Panc1 (cell line): ENCODE results near the gene CTAGE1. TPM values are rescaled to one million over a fixed set of nuclear protein-coding genes. Genes with fewer than 3 reads are reported as not detected.

Experiments used
- ATAC-seq: fragments of 200-7000 bp; cut with Tn5 transposase; 2 replicates; pipeline ENCODE4 v1.9.1; 2020; ENCODE audit warnings: mild to moderate bottlenecking, moderate library complexity
- BruUV-seq: library from RNA; stranded (reverse); fragments of 400-500 nt; replicated peaks from 2 replicates; lab custom pipeline; 2021; lab: Mats Ljungman, UMichigan
- CTCF ChIA-PET: fragments of 300-600 bp; sonication (Branson Sonifier 250); formaldehyde crosslinking; loops from one replicate; lab custom pipeline; 2022; ENCODE audit warnings: antibody characterized with exemption; lab: Charles Lee
- POLR2A ChIA-PET: fragments of 300-600 bp; sonication (Branson Sonifier 250); formaldehyde crosslinking; loops from one replicate; lab custom pipeline; 2022; ENCODE audit warnings: antibody characterized with exemption; lab: Charles Lee
- DNase-seq: peaks from one replicate; pipeline ENCODE4 v3.0.0-alpha.2; 2010; ENCODE audit warnings: low read depth, low spot score
- H3K27ac ChIP-seq: 2 replicates; pipeline ENCODE4 v1.5.1; 2011; ENCODE audit warnings: mild to moderate bottlenecking, low read length, inconsistent platforms
- H3K27me3 ChIP-seq: fragments of 200-500 bp; sonication (Bioruptor generic); 2 replicates; pipeline ENCODE4 v1.6.0; 2014; ENCODE audit warnings: low read length, inconsistent platforms; ENCODE audit not compliant: control insufficient read depth, insufficient read depth
- H3K36me3 ChIP-seq: fragments of 200-500 bp; sonication (Bioruptor generic); 2 replicates; pipeline ENCODE4 v1.5.1; 2014; ENCODE audit warnings: inconsistent platforms, mild to moderate bottlenecking, low read length, moderate library complexity; ENCODE audit not compliant: control insufficient read depth, insufficient read depth
- H3K4me1 ChIP-seq: 2 replicates; pipeline ENCODE4 v1.5.1; 2011; ENCODE audit warnings: inconsistent platforms, mild to moderate bottlenecking, low read length, moderate library complexity; ENCODE audit not compliant: control insufficient read depth, insufficient read depth
- H3K4me3 ChIP-seq, 2 experiments: 2 replicates each; pipeline ENCODE4 v1.5.1; 2011 to 2012; ENCODE audit warnings: low read depth in 2 of 2, low read length in 2 of 2, mild to moderate bottlenecking in 2 of 2, inconsistent platforms in 1 of 2, moderate library complexity in 1 of 2
- H3K9me3 ChIP-seq: fragments of 200-500 bp; sonication (Bioruptor generic); 2 replicates; pipeline ENCODE4 v1.5.1; 2014; ENCODE audit warnings: low read depth, mild to moderate bottlenecking, inconsistent platforms, low read length, moderate library complexity; ENCODE audit not compliant: control insufficient read depth, insufficient read depth
- CTCF ChIP-seq: fragments of 450-650 bp; IDR thresholded peaks from 2 replicates; pipeline ENCODE4 v1.5.1; 2017; ENCODE audit warnings: mild to moderate bottlenecking
- POLR2AphosphoS5 ChIP-seq: IDR thresholded peaks from 2 replicates; pipeline ENCODE4 v1.6.1; 2012; ENCODE audit warnings: mild to moderate bottlenecking, low read depth, low read length, moderate library complexity
- REST ChIP-seq, 2 experiments: IDR thresholded peaks; 2 replicates each; pipeline ENCODE4 v1.6.1; 2011 to 2012; ENCODE audit warnings: low read depth in 2 of 2, control low read depth in 1 of 2, low read length in 1 of 2, mild to moderate bottlenecking in 1 of 2, moderate library complexity in 1 of 2; ENCODE audit not compliant: insufficient read depth in 1 of 2
- SIN3A ChIP-seq: IDR thresholded peaks from 2 replicates; pipeline ENCODE4 v1.6.1; 2012; ENCODE audit warnings: low read depth, mild to moderate bottlenecking, low read length, moderate library complexity, borderline replicate concordance; ENCODE audit not compliant: insufficient read depth
- TCF7L2 ChIP-seq: IDR thresholded peaks from 2 replicates; pipeline ENCODE4 v1.6.1; 2011; ENCODE audit warnings: mild to moderate bottlenecking, low read depth, low read length, inconsistent platforms
- in situ Hi-C: cut with HindIII; loops from 2 replicates; pipeline ENCODE4 v1.10.0; 2016; ENCODE audit warnings: low sequenced_read_pairs, low pct_unique_long_range_greater_than_20kb
- intact Hi-C: fragments of 100-400 bp; cut with micrococcal nuclease; formaldehyde crosslinking; loops from one replicate; pipeline ENCODE4 v1.10.0; 2022; ENCODE audit not compliant: unreplicated experiment
- total RNA-seq: library from RNA; stranded (reverse); gene quantifications from one replicate; pipeline ENCODE4 v1.2.1, GENCODE V29; 2021; ENCODE audit not compliant: unreplicated experiment

CTAGE1 gene
- total RNA-seq, 1 experiment from 2014 or later: not detected

DNA sequence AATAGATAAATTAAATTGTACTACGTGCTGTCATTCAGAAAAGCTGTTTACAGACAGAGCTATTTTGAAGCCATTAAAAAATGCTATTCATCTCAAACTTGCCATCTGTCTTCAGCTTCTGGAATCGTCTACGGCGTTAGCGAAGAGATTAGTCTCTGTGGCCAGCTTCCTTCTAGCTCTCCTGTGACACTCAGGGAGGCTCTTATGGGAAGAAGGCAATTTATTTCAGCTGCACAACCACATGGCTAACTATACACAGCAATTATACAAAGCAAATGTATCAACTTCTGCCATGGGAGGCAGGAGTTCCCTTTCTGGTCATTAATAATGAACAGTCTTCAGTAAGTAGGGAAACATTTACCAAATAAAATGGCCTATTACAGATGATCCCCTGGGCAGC is 6.3 kb downstream of the CTAGE1 start:
- TF ChIP-seq REST (IDR thresholded peaks at IDR 0.05; ENCODE audit: insufficient read depth in 1 of 2, low read depth in 2 of 2, low read length in 1 of 2) (no peak), POLR2AphosphoS5 (no peak), SIN3A (no peak), TCF7L2 (no peak), CTCF (no peak)
- in situ Hi-C loops: no loop called here
- ChIA-PET POLR2A (no interaction called here), CTCF (no interaction called here)
- Histone ChIP-seq H3K4me3 (no peak overlapping the region), H3K9me3 (no peaks in the 10 kb centered on the region), H3K4me1 (no peaks in the 10 kb centered on the region), H3K27ac (no peak overlapping the region), H3K27me3 (peaks cover 4% of the 10 kb centered on the region; the same call in 1 of the 2 replicates), H3K36me3 (no peaks in the 10 kb centered on the region)
- intact Hi-C loops: no loop called here
- ATAC-seq (no peak), DNase-seq (no peak)
- BruUV-seq: no TSS peak

- no peak for ATAC-seq
- H3K9me3 ChIP-seq: no peaks in the 10 kb centered on the region
- ChIA-PET CTCF (no interaction called here), POLR2A (no interaction called here)
- in situ Hi-C loops (no loop called here), intact Hi-C loops (no loop called here)
- H3K4me1 ChIP-seq: no peaks in the 10 kb centered on the region
- peaks cover 4% of the 10 kb centered on the region; the same call in 1 of the 2 replicates for H3K27me3 ChIP-seq
- TF ChIP-seq SIN3A: no peak
- TF ChIP-seq REST (IDR thresholded peaks at IDR 0.05; ENCODE audit: insufficient read depth in 1 of 2, low read depth in 2 of 2, low read length in 1 of 2): no peak
- no peak for TF ChIP-seq TCF7L2
- no peak for TF ChIP-seq POLR2AphosphoS5
- no peak for TF ChIP-seq CTCF
- H3K27ac ChIP-seq: no peak overlapping the region
- H3K36me3 ChIP-seq: no peaks in the 10 kb centered on the region
- DNase-seq: no peak
- no peak overlapping the region for H3K4me3 ChIP-seq
- no TSS peak for BruUV-seq
Observed at GRCh38 chr18:22410126-22410525, 7.6 kb downstream of the CTAGE1 start.
